ENCODE data around the gene ADAMTSL4. TPM values are rescaled to one million over a fixed set of nuclear protein-coding genes. Genes with fewer than 3 reads are reported as not detected.

ADAMTSL4 gene
- total and polyA plus RNA-seq, 2 donors (not counting 3 experiments of a cell fraction or from before 2014, with no cell fraction given) = 0.73 to 1.0 TPM

- no peak overlapping the region for H3K27ac ChIP-seq (ENCODE audit: insufficient read depth, low read depth, low read length)
- no TSS peak for BruUV-seq (replicated peaks)
- H3K36me3 ChIP-seq (ENCODE audit: control insufficient read depth in 2 of 2, extremely low read depth in 1 of 2, insufficient read depth in 2 of 2, low read length in 2 of 2) = no peaks in the 10 kb centered on the region
- intact Hi-C loops (cut with micrococcal nuclease) (loop anchor here (2.0 kb wide), 1 partner anchor 27 kb away; the partner anchor contains the start of gene TARS2), dilution Hi-C loops (cut with MboI; ENCODE audit: extremely low pct_ligation_motif_present, low sequenced_read_pairs) (no loop called here)
- no peak overlapping the region for H3K9ac ChIP-seq (replicated peaks; ENCODE audit: extremely low read depth, insufficient read depth, low read length)
- no peaks in the 10 kb centered on the region for H3K79me2 ChIP-seq (ENCODE audit: control insufficient read depth, insufficient read depth, low read length)
- ChIA-PET CTCF (no interaction called here), POLR2A (no interaction called here)
- no peak for DNase-seq (ENCODE audit: low read depth, low spot score)
- no peaks in the 10 kb centered on the region for H3K9me1 ChIP-seq (replicated peaks; ENCODE audit: control insufficient read depth, extremely low read depth, insufficient read depth, low read length)
- H3K27me3 ChIP-seq (ENCODE audit: control insufficient read depth in 2 of 2, insufficient read depth in 2 of 2, low read length in 2 of 2) = no peaks in the 10 kb centered on the region
- no peak overlapping the region for H3K4me2 ChIP-seq (ENCODE audit: insufficient read depth, low read length)
- no peaks in the 10 kb centered on the region for H3K9me3 ChIP-seq (replicated peaks; ENCODE audit: control insufficient read depth, insufficient read depth, low read length)
- peaks cover 6% of the 10 kb centered on the region for H3K4me1 ChIP-seq (ENCODE audit: control insufficient read depth, extremely low read depth, insufficient read depth, low read length)
- no peak overlapping the region for H3K4me3 ChIP-seq (replicated peaks in 1 of 3; ENCODE audit: insufficient read depth in 1 of 3, low read depth in 1 of 3, low read length in 3 of 3)
- FAIRE-seq = no peak
- H2AFZ ChIP-seq (ENCODE audit: low read depth, low read length) = no peak overlapping the region
- TF ChIP-seq EZH2 (IDR thresholded peaks at IDR 0.05; ENCODE audit: borderline replicate concordance, low read depth, low read length, severe bottlenecking) (no peak), FOS (IDR thresholded peaks at IDR 0.05; ENCODE audit: borderline replicate concordance, insufficient read depth, low read length) (no peak), POLR2A (IDR thresholded peaks at IDR 0.05; ENCODE audit: low read depth, low read length) (no peak), GATA2 (IDR thresholded peaks at IDR 0.05; ENCODE audit: insufficient read depth, insufficient read length, low read depth, low read length) (no peak), MYC (IDR thresholded peaks at IDR 0.05; ENCODE audit: low read depth, low read length) (no peak), POLR2AphosphoS5 (IDR thresholded peaks at IDR 0.05; ENCODE audit: insufficient read depth, low read depth, low read length) (no peak), CTCF (IDR thresholded peaks at IDR 0.05; ENCODE audit: extremely low read depth in 1 of 2, insufficient read depth in 1 of 2, low read depth in 1 of 2, low read length in 2 of 2) (no peak), MAX (IDR thresholded peaks at IDR 0.05; ENCODE audit: insufficient read depth, insufficient read length) (no peak)
- H4K20me1 ChIP-seq (replicated peaks; ENCODE audit: control insufficient read depth, extremely low read depth, insufficient read depth, low read length) = no peaks in the 10 kb centered on the region
Measured at GRCh38 chr1:150514260-150514659, 34.9 kb upstream of the ADAMTSL4 start.
